Measurements from ENCODE around the gene MINDY4.

MINDY4 gene

GRCh38 chr7:30761214-30762156, 9.7 kb upstream of the MINDY4 start:
- H3K4me3 ChIP-seq (ENCODE audit: insufficient read length, low read depth), result no peak overlapping the region
- no peaks in the 10 kb centered on the region for H3K36me3 ChIP-seq (ENCODE audit: insufficient read depth, insufficient read length, low read length)
- no peaks in the 10 kb centered on the region for H3K27me3 ChIP-seq (ENCODE audit: insufficient read depth, insufficient read length)
- DNase-seq (ENCODE audit: low read depth, low spot score), result no peak
- H3K9me3 ChIP-seq (ENCODE audit: insufficient read depth, low read length), result no peaks in the 10 kb centered on the region
- H3K4me1 ChIP-seq (ENCODE audit: insufficient read depth, insufficient read length), result no peaks in the 10 kb centered on the region
- H3K9ac ChIP-seq (ENCODE audit: insufficient read length, low read depth), result no peak overlapping the region
- no peak for TF ChIP-seq YY1 (IDR thresholded peaks at IDR 0.05; ENCODE audit: insufficient read depth, insufficient read length)
- TF ChIP-seq ZNF274 (IDR thresholded peaks at IDR 0.05; ENCODE audit: low read depth, low read length), result no peak
- TF ChIP-seq SUZ12 (IDR thresholded peaks at IDR 0.05; ENCODE audit: extremely low read depth, insufficient read depth, insufficient read length), result no peak

GRCh38 chr7:30764030-30764975, 6.9 kb upstream of the MINDY4 start:
- H3K9ac ChIP-seq (ENCODE audit: insufficient read length, low read depth), result no peak overlapping the region
- no peaks in the 10 kb centered on the region for H3K27me3 ChIP-seq (ENCODE audit: insufficient read depth, insufficient read length)
- no peaks in the 10 kb centered on the region for H3K36me3 ChIP-seq (ENCODE audit: insufficient read depth, insufficient read length, low read length)
- H3K4me1 ChIP-seq (ENCODE audit: insufficient read depth, insufficient read length), result no peaks in the 10 kb centered on the region
- TF ChIP-seq SUZ12 (IDR thresholded peaks at IDR 0.05; ENCODE audit: extremely low read depth, insufficient read depth, insufficient read length) (no peak), YY1 (IDR thresholded peaks at IDR 0.05; ENCODE audit: insufficient read depth, insufficient read length) (no peak), ZNF274 (IDR thresholded peaks at IDR 0.05; ENCODE audit: low read depth, low read length) (no peak)
- no peaks in the 10 kb centered on the region for H3K9me3 ChIP-seq (ENCODE audit: insufficient read depth, low read length)
- H3K4me3 ChIP-seq (ENCODE audit: insufficient read length, low read depth), result no peak overlapping the region
- no peak for DNase-seq (ENCODE audit: low read depth, low spot score)

- no peak for DNase-seq (ENCODE audit: low read depth, low spot score)
- Histone ChIP-seq H3K9me3 (ENCODE audit: insufficient read depth, low read length) (no peaks in the 10 kb centered on the region), H3K4me1 (ENCODE audit: insufficient read depth, insufficient read length) (no peaks in the 10 kb centered on the region), H3K9ac (ENCODE audit: insufficient read length, low read depth) (no peak overlapping the region), H3K4me3 (ENCODE audit: insufficient read length, low read depth) (no peak overlapping the region), H3K27me3 (ENCODE audit: insufficient read depth, insufficient read length) (no peaks in the 10 kb centered on the region), H3K36me3 (ENCODE audit: insufficient read depth, insufficient read length, low read length) (no peaks in the 10 kb centered on the region)
- no peak for TF ChIP-seq ZNF274 (IDR thresholded peaks at IDR 0.05; ENCODE audit: low read depth, low read length)
- TF ChIP-seq YY1 (IDR thresholded peaks at IDR 0.05; ENCODE audit: insufficient read depth, insufficient read length), result no peak
- TF ChIP-seq SUZ12 (IDR thresholded peaks at IDR 0.05; ENCODE audit: extremely low read depth, insufficient read depth, insufficient read length), result no peak
Measured at GRCh38 chr7:30765408-30765807, 5.8 kb upstream of the MINDY4 start.

GRCh38 chr7:30770845-30771173, 408 bp upstream of the MINDY4 start:
- Histone ChIP-seq H3K9me3 (ENCODE audit: insufficient read depth, low read length) (no peaks in the 10 kb centered on the region), H3K4me3 (ENCODE audit: insufficient read length, low read depth) (peak overlapping the region; percentile 24), H3K4me1 (ENCODE audit: insufficient read depth, insufficient read length) (no peaks in the 10 kb centered on the region), H3K27me3 (ENCODE audit: insufficient read depth, insufficient read length) (no peaks in the 10 kb centered on the region), H3K36me3 (ENCODE audit: insufficient read depth, insufficient read length, low read length) (peaks cover 5% of the 10 kb centered on the region), H3K9ac (ENCODE audit: insufficient read length, low read depth) (peak overlapping the region; percentile 67)
- DNase-seq (ENCODE audit: low read depth, low spot score), result no peak
- TF ChIP-seq SUZ12 (IDR thresholded peaks at IDR 0.05; ENCODE audit: extremely low read depth, insufficient read depth, insufficient read length) (no peak), ZNF274 (IDR thresholded peaks at IDR 0.05; ENCODE audit: low read depth, low read length) (no peak), YY1 (IDR thresholded peaks at IDR 0.05; ENCODE audit: insufficient read depth, insufficient read length) (no peak)

GRCh38 chr7:30771880-30772425, 736 bp downstream of the MINDY4 start:
- Histone ChIP-seq H3K36me3 (ENCODE audit: insufficient read depth, insufficient read length, low read length) (peaks cover 9% of the 10 kb centered on the region), H3K4me1 (ENCODE audit: insufficient read depth, insufficient read length) (no peaks in the 10 kb centered on the region), H3K27me3 (ENCODE audit: insufficient read depth, insufficient read length) (no peaks in the 10 kb centered on the region), H3K4me3 (ENCODE audit: insufficient read length, low read depth) (peak overlapping the region; percentile 80), H3K9me3 (ENCODE audit: insufficient read depth, low read length) (no peaks in the 10 kb centered on the region), H3K9ac (ENCODE audit: insufficient read length, low read depth) (peak overlapping the region; percentile 81)
- TF ChIP-seq ZNF274 (IDR thresholded peaks at IDR 0.05; ENCODE audit: low read depth, low read length) (no peak), SUZ12 (IDR thresholded peaks at IDR 0.05; ENCODE audit: extremely low read depth, insufficient read depth, insufficient read length) (no peak), YY1 (IDR thresholded peaks at IDR 0.05; ENCODE audit: insufficient read depth, insufficient read length) (no peak)
- no peak for DNase-seq (ENCODE audit: low read depth, low spot score)

GRCh38 chr7:30772984-30773383, 1.8 kb downstream of the MINDY4 start:
- Histone ChIP-seq H3K4me1 (ENCODE audit: insufficient read depth, insufficient read length) (no peaks in the 10 kb centered on the region), H3K36me3 (ENCODE audit: insufficient read depth, insufficient read length, low read length) (peaks cover 10% of the 10 kb centered on the region), H3K4me3 (ENCODE audit: insufficient read length, low read depth) (no peak overlapping the region), H3K9me3 (ENCODE audit: insufficient read depth, low read length) (no peaks in the 10 kb centered on the region), H3K9ac (ENCODE audit: insufficient read length, low read depth) (no peak overlapping the region), H3K27me3 (ENCODE audit: insufficient read depth, insufficient read length) (no peaks in the 10 kb centered on the region)
- DNase-seq (ENCODE audit: low read depth, low spot score), result no peak
- TF ChIP-seq SUZ12 (IDR thresholded peaks at IDR 0.05; ENCODE audit: extremely low read depth, insufficient read depth, insufficient read length) (no peak), ZNF274 (IDR thresholded peaks at IDR 0.05; ENCODE audit: low read depth, low read length) (no peak), YY1 (IDR thresholded peaks at IDR 0.05; ENCODE audit: insufficient read depth, insufficient read length) (no peak)

All from NT2/D1 (cell line).